ENCODE data around the gene NIP7. TPM values are rescaled to one million over a fixed set of nuclear protein-coding genes. Genes with fewer than 3 reads are reported as not detected.

The NIP7 gene
- total RNA-seq, 1 experiment from 2014 or later, result 62.8 TPM

DNA sequence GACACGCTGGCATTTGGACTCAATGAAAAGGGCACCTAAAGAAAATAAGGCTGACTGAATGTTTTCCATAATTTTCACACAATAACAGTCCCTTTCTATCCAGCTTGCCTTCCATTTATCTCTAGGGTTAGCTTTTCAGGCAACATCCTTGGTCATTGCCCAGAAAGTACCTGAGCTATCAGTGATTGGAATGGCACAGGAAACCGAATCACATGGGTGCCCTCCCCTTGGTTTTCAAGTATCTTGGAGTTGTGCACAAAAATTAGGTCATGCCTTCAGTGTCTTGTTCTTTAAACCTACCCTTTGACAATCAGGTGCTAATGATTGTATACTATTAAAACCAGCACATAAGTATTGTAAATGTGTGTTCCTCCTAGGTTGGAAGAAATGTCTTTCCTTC lies 31.7 kb upstream of the NIP7 start:
- Histone ChIP-seq H3K4me1 (ENCODE audit: control insufficient read depth in 1 of 2, insufficient read depth in 2 of 2, low read length in 2 of 2) (peaks cover 4 to 14% of the 10 kb centered on the region in 2 experiments), H3K9ac (ENCODE audit: low read length) (no peak overlapping the region), H3K9me3 (ENCODE audit: control insufficient read depth in 1 of 2, insufficient read depth in 1 of 2, low read depth in 1 of 2, low read length in 2 of 2) (no peaks in the 10 kb centered on the region), H2AFZ (ENCODE audit: low read depth, low read length, poor library complexity, severe bottlenecking) (no peak overlapping the region), H3K36me3 (ENCODE audit: control insufficient read depth in 1 of 2, insufficient read depth in 2 of 2, low read length in 2 of 2) (peaks cover 0 to 4% of the 10 kb centered on the region in 2 experiments; a peak in 1 of 4 replicates), H3K4me3 (replicated peaks in 1 of 2; ENCODE audit: low read depth in 1 of 2, low read length in 2 of 2) (no peak overlapping the region), H3K27ac (ENCODE audit: low read depth, low read length) (no peak overlapping the region), H3K4me2 (ENCODE audit: low read length) (no peak overlapping the region), H3K79me2 (ENCODE audit: insufficient read depth, low read length) (peaks cover 15% of the 10 kb centered on the region), H4K20me1 (ENCODE audit: insufficient read depth) (no peaks in the 10 kb centered on the region), H3K27me3 (ENCODE audit: insufficient read depth, low read length) (no peaks in the 10 kb centered on the region), H3K9me2 (ENCODE audit: insufficient read depth) (no peaks in the 10 kb centered on the region)
- ChIA-PET RAD21 (ENCODE audit: low non-redundant PET in 1 of 2, low total read pairs in 2 of 2, uncharacterized antibody in 2 of 2, unreplicated experiment in 2 of 2) (no interaction called here), POLR2A (no interaction called here), CTCF (no interaction called here)
- BruUV-seq (replicated peaks), result no TSS peak
- ATAC-seq (no peak), DNase-seq (ENCODE audit: low read depth, low spot score) (no peak)
- intact Hi-C loops (cut with micrococcal nuclease), result no loop called here
- TF ChIP-seq EZH2 (IDR thresholded peaks at IDR 0.05) (no peak), ZBTB33 (IDR thresholded peaks at IDR 0.05; ENCODE audit: extremely low read depth, insufficient replicate concordance, low read length) (no peak), EGR1 (IDR thresholded peaks at IDR 0.05; ENCODE audit: low read depth) (no peak), ATF3 (IDR thresholded peaks at IDR 0.05) (no peak), CTCF (IDR thresholded peaks at IDR 0.05 in 2 of 3, conservative IDR thresholded peaks at IDR 0.05 in 1 of 3; ENCODE audit: borderline replicate concordance in 1 of 3, insufficient read depth in 1 of 3, low read depth in 2 of 3, low read length in 2 of 3) (no peak), SP1 (IDR thresholded peaks at IDR 0.05; ENCODE audit: low read depth) (no peak), CEBPB (IDR thresholded peaks at IDR 0.05; ENCODE audit: low read depth) (no peak), JUND (IDR thresholded peaks at IDR 0.05) (no peak), EZH2phosphoT487 (IDR thresholded peaks at IDR 0.05; ENCODE audit: borderline replicate concordance) (no peak), SIN3A (IDR thresholded peaks at IDR 0.05; ENCODE audit: low read depth) (no peak), POLR2A (IDR thresholded peaks at IDR 0.05; ENCODE audit: borderline replicate concordance, extremely low read depth, insufficient read depth, insufficient read length) (no peak), POLR2AphosphoS5 (IDR thresholded peaks at IDR 0.05; ENCODE audit: low read depth, low read length) (no peak), ELF1 (IDR thresholded peaks at IDR 0.05; ENCODE audit: borderline replicate concordance, low read depth) (no peak), ZFX (IDR thresholded peaks at IDR 0.05) (no peak), CBX3 (IDR thresholded peaks at IDR 0.05; ENCODE audit: low read depth) (no peak), ZNF274 (IDR thresholded peaks at IDR 0.05; ENCODE audit: low read depth, low read length) (no peak)
- TF ChIP-seq, protein P1, sequence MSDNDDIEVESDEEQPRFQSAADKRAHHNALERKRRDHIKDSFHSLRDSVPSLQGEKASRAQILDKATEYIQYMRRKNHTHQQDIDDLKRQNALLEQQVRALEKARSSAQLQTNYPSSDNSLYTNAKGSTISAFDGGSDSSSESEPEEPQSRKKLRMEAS (IDR thresholded peaks at IDR 0.05), result no peak

All from HCT116 (cell line).